Spleen (tissue), 7 donors: ENCODE measurements around the gene OR3A3.

Experiments
- POLR2A ChIP-seq, 3 donors: fragments of 450-650 bp; IDR thresholded peaks; one replicate each; pipeline ENCODE4 v1.5.1; 2017; ENCODE audit warnings: antibody characterized with exemption in 3 of 3, mild to moderate bottlenecking in 1 of 3
- POLR2AphosphoS5 ChIP-seq, 3 donors: sonication (generic); formaldehyde crosslinking; IDR thresholded peaks; one replicate each; pipeline ENCODE4 v1.5.1; 2017; ENCODE audit warnings: antibody characterized with exemption in 3 of 3
- TF ChIP-seq, protein P1 (sequence below), 11 experiments: fragments of 200-600 bp in 7 of 11; fragments of 450-650 bp in 4 of 11; sonication (generic) in 4 of 11; IDR thresholded peaks in 8 of 11; conservative IDR thresholded peaks in 3 of 11; 1 replicate in 7 of 11; 2 replicates in 4 of 11; pipeline versions ENCODE4 v1.4.0 to v1.8.0; 2016 to 2021; ENCODE audit warnings: antibody characterized with exemption in 11 of 11, inconsistent platforms in 4 of 11, mild to moderate bottlenecking in 1 of 11
- donor health status: DM: no; HTN: no; CAD: no; lungs with moderate emphysema.
- donor health status: DM: no; HTN: no; CAD: no.
- donor health status: DM: no; HTN: no; CAD: no.

DNA sequence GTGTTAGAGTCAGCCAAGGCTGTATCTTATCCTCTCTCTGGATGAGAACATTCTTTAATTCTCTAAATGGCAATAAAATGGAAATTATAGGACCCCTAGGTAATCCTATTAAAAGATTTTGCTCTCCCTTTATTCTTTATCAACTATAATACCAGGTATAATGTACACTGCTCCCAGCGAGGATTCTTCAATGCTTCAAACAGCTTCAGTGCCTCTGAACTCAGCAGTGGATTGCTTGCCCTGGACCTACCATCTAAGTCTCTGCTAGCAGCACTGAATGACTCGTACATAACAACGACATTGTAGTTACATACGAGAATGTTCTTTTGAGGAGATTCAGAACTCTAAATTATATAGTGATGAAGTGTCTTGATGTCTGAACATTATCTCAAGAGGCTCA lies 21.4 kb upstream of the OR3A3 start:
- TF ChIP-seq, protein P1, sequence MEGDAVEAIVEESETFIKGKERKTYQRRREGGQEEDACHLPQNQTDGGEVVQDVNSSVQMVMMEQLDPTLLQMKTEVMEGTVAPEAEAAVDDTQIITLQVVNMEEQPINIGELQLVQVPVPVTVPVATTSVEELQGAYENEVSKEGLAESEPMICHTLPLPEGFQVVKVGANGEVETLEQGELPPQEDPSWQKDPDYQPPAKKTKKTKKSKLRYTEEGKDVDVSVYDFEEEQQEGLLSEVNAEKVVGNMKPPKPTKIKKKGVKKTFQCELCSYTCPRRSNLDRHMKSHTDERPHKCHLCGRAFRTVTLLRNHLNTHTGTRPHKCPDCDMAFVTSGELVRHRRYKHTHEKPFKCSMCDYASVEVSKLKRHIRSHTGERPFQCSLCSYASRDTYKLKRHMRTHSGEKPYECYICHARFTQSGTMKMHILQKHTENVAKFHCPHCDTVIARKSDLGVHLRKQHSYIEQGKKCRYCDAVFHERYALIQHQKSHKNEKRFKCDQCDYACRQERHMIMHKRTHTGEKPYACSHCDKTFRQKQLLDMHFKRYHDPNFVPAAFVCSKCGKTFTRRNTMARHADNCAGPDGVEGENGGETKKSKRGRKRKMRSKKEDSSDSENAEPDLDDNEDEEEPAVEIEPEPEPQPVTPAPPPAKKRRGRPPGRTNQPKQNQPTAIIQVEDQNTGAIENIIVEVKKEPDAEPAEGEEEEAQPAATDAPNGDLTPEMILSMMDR (IDR thresholded peaks at IDR 0.05 in 8 of 11, conservative IDR thresholded peaks at IDR 0.05 in 3 of 11) = no peak
- TF ChIP-seq POLR2A (IDR thresholded peaks at IDR 0.05) (no peak), POLR2AphosphoS5 (IDR thresholded peaks at IDR 0.05) (no peak)
